Measurements from ENCODE around the gene RNF4. TPM values are rescaled to one million over a fixed set of nuclear protein-coding genes. Genes with fewer than 3 reads are reported as not detected.
"Not testable (repeated sequence)": the region's sequence is repeated elsewhere in the genome, so short reads cannot be mapped to it uniquely, and the experiment has no call there.

The RNF4 gene
- total and polyA plus RNA-seq, 2 donors, result 35.7 to 38.4 TPM

DNA sequence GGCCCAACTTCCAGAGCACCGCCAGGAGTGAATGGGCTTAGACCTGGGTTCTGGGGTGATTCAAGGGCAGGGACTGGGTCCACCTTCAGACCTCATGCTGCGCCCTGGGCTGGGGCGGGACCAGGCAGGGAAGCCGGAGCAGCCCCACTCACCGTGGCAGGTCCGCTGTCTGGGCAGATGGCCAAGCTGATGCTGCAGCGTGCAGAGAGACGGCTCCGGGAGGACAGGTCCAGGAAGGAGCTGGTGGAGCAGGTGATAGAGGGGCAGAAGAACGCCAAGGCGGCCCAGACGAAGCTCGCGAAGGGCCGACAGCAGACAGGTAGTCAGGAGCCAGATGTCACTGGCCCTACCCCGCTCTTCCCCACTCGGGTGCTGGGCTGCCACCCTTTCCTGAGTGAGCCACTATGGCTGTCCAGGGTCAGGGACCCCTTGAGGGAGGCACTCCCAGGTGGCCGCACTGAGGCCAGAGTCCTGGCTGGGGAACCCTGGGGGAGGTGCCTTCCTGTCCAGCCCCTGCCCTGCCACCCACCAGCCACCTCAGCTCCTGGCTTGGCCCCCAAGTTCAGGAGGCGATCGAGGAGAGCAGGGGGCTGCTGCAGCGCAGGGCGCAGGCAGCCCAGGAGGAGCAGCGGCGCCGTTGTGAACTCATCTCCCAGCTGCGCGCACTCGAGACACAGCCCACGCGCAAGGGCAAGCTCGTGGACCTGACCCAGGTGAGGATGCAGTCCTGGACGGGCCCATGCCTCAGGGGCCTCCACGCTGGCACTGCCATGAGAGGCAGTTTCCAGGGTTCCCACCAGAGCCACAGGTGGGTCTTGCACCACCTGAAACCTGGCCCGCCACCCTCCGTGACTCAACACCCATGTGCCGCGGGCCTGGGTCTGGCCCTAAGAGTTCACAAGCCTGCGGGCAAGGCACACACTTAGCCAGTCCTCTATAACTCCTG lies 10.1 kb upstream of the RNF4 start:
- H3K27ac ChIP-seq (ENCODE audit: low read depth), result no peak overlapping the region
- 81% methylated on average over 38 of the region's 38 CpGs for WGBS
- DNase-seq (ENCODE audit: extremely low spot score), result no peak
- H3K36me3 ChIP-seq (ENCODE audit: insufficient read depth), result no peaks in the 10 kb centered on the region
- no peaks in the 10 kb centered on the region for H3K4me1 ChIP-seq (ENCODE audit: insufficient read depth)
- no peak overlapping the region for H3K4me3 ChIP-seq (ENCODE audit: low read depth, low read length)

- WGBS, result 90% methylated on average over 19 of the region's 19 CpGs
- no peak for DNase-seq (ENCODE audit: extremely low spot score)
Measured at GRCh38 chr4:2459589-2460349, 9.1 kb upstream of the RNF4 start.

GRCh38 chr4:2461246-2461960 lies 7.5 kb upstream of the RNF4 start:
- DNase-seq (ENCODE audit: extremely low spot score), result no peak

More at GRCh38 chr4:2459589-2460349, 9.1 kb upstream of the RNF4 start:
- Histone ChIP-seq H3K4me3 (ENCODE audit: low read depth, low read length) (no peak overlapping the region), H3K4me1 (ENCODE audit: insufficient read depth) (no peaks in the 10 kb centered on the region), H3K36me3 (ENCODE audit: insufficient read depth) (no peaks in the 10 kb centered on the region), H3K27ac (ENCODE audit: low read depth) (no peak overlapping the region)

GRCh38 chr4:2462218-2462991 lies 6.5 kb upstream of the RNF4 start:
- H3K4me1 ChIP-seq (ENCODE audit: insufficient read depth), result no peaks in the 10 kb centered on the region
- no peaks in the 10 kb centered on the region for H3K36me3 ChIP-seq (ENCODE audit: insufficient read depth)
- H3K4me3 ChIP-seq (ENCODE audit: low read depth, low read length), result peak overlapping the region; percentile 48
- 4% methylated on average over 98 of the region's 99 CpGs for WGBS
- H3K27ac ChIP-seq (ENCODE audit: low read depth), result no peak overlapping the region
- DNase-seq (ENCODE audit: extremely low spot score), result no peak

More at GRCh38 chr4:2461246-2461960, 7.5 kb upstream of the RNF4 start:
- H3K27ac ChIP-seq (ENCODE audit: low read depth), result no peak overlapping the region
- H3K4me1 ChIP-seq (ENCODE audit: insufficient read depth), result no peaks in the 10 kb centered on the region
- no peak overlapping the region for H3K4me3 ChIP-seq (ENCODE audit: low read depth, low read length)
- no peaks in the 10 kb centered on the region for H3K36me3 ChIP-seq (ENCODE audit: insufficient read depth)
- WGBS, result 87% methylated on average over 15 of the region's 15 CpGs

DNA sequence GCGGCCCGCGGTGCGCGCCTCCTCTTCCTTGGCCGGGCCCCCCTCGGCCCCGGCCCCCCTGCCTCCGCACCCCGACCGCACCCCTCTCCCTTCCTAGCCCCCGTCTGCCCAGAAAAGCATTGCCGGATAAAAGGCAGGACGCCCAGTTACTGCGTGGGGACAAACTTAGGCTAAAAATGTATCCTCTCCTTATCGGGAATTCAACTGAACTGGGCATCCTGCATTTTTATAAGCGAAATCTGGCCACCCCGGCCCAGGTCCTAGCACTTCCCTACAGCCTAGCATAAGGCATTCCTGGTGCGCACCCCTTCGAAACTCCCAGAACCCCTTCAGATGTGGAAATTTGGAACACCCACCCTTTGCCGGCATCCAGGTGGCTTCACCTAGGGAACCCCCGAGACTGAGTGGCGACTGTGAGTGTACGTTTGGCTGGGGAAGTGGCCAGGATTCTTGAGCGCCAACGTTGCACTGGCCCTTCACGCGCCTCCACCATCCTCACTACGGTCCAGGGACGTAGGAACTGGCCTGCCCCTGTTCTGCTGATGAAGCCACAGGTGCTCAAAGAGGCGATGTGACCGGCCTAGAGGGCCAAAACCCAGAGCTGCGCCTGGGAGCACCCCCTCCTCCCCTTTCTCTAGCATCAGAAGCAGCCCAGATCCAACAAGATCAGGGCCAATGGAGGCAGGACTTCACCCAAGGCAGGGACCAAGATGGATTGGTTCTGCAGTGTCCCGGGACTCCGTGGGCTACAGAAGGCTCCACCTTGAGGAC lies 5.7 kb upstream of the RNF4 start:
- H3K27ac ChIP-seq (ENCODE audit: low read depth), result no peak overlapping the region
- WGBS, result 26% methylated on average over 35 of the region's 35 CpGs
- H3K36me3 ChIP-seq (ENCODE audit: insufficient read depth), result no peaks in the 10 kb centered on the region

DNA sequence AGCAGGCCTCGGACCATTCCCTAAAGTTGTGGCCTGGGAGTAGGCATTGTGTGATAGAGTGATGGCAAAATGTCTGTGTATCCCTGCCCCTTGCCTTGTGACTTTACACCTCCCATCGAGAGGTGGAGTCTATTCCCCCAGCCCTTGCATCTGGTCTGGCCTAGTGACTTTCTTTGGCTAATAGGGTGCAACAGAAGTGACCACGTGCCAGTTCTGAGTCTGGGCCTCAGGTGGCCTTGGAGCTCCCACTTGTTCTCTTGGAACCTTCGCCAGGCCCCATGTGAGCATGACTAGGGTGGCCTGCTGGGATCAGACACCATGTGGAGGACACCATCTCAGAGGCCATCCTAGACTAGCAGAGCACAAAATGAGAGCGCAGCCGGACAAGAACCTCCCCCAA lies 3.9 kb upstream of the RNF4 start:
- no peaks in the 10 kb centered on the region for H3K36me3 ChIP-seq (ENCODE audit: insufficient read depth)
- H3K4me1 ChIP-seq (ENCODE audit: insufficient read depth), result no peaks in the 10 kb centered on the region
- H3K4me3 ChIP-seq (ENCODE audit: low read depth, low read length), result no peak overlapping the region
- DNase-seq (ENCODE audit: extremely low spot score), result no peak
- H3K27ac ChIP-seq (ENCODE audit: low read depth), result no peak overlapping the region
- 87% methylated on average over 6 of the region's 6 CpGs for WGBS

More for the DNA sequence above, 5.7 kb upstream of the RNF4 start:
- no peak for DNase-seq (ENCODE audit: extremely low spot score)
- Histone ChIP-seq H3K4me3 (ENCODE audit: low read depth, low read length) (peak overlapping the region; percentile 48), H3K4me1 (ENCODE audit: insufficient read depth) (no peaks in the 10 kb centered on the region)

- not testable (repeated sequence) for H3K4me1 ChIP-seq (ENCODE audit: insufficient read depth); H3K4me3 ChIP-seq (ENCODE audit: low read depth, low read length); H3K36me3 ChIP-seq (ENCODE audit: insufficient read depth); DNase-seq (ENCODE audit: extremely low spot score); H3K27ac ChIP-seq (ENCODE audit: low read depth)
Measured at GRCh38 chr4:2465544-2465943, 3.4 kb upstream of the RNF4 start.

DNA sequence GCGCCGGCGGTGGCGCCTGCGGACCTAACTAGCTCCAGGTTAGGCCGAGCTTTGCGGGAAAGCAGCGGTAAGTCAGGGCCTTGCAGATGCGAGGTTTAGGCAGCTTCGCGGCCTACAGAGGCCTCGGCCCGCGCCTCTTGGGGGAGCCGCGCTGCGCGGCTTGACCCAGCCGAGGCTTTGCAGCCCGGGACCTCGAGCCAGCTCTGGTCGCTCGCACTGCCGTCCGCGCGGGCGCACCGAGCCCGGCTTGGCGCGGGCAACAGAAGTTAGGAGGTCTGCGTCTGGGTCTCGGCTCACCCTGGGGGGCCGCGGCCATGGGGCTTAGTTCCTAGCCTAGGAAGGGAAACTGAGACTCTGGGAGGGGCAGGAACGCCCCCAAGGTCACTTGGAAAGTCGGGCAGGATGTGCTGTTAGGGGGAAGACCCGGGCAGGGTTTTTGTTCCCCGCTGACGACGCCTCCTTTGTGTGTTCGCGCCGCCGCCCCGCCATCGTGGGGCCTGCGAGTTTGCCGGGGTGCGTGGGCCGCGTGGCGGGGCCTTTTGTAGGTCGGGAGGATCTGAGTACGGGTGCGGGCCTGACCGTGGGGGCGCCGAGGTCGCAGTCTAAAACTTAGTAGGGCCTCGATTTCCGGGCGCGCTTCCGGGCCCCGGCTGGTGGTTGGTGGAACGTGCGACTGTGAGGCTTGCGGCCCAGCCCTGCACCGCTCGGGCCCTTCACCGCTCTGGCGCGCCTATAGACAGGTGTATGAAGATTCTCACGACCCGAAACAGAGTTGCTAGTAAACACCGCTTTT lies 482 bp downstream of the RNF4 start:
- H3K4me1 ChIP-seq (ENCODE audit: insufficient read depth), result no peaks in the 10 kb centered on the region
- H3K36me3 ChIP-seq (ENCODE audit: insufficient read depth), result no peaks in the 10 kb centered on the region
- H3K27ac ChIP-seq (ENCODE audit: low read depth), result peak overlapping the region; percentile 88
- H3K4me3 ChIP-seq (ENCODE audit: low read depth, low read length), result peak overlapping the region; percentile 90
- under 1% methylated on average over 78 of the region's 78 CpGs for WGBS
- DNase-seq (ENCODE audit: extremely low spot score), result no peak

DNA sequence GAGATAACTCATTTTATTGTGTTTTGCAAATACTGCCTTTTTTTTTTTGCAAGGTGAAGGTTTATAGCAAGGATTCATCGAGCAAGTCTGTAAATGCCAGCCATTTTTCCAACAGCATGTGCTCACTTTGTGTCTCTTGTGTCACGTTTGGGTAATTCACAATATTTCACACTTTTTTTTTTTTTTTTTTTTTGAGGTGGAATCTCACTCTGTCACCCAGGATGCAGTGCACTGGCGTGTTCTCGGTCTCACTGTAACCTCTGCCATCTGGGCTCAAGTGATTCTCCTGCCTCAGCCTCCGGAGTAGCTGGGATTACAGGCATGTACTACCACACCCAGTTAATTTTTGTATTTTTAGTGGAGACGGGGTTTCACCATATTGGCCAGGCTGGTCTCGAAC lies 1.9 kb downstream of the RNF4 start:
- WGBS, result 81% methylated on average over 7 of the region's 7 CpGs
- DNase-seq (ENCODE audit: extremely low spot score), result no peak
- Histone ChIP-seq H3K4me1 (ENCODE audit: insufficient read depth) (no peaks in the 10 kb centered on the region), H3K36me3 (ENCODE audit: insufficient read depth) (no peaks in the 10 kb centered on the region), H3K4me3 (ENCODE audit: low read depth, low read length) (no peak overlapping the region), H3K27ac (ENCODE audit: low read depth) (no peak overlapping the region)

DNA sequence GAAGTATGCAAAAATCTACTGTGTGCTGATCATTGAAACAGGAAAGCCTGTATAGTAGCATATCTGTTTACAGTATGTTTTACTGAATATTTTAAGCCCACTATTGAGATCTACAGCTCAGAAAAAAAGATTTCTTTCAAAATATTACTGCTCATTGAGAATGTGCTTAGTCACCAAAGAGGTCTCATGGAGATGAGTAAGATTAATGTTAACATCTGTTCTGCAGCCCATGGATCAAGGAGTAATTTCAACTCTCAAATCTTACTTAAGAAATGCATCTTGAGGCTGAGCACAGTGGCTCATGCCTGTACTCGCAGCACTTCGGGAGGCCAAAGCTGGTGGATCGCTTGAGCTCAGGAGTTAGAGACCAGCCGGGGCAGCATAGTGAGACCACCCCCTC lies 3.3 kb downstream of the RNF4 start:
- H3K27ac ChIP-seq (ENCODE audit: low read depth), result no peak overlapping the region
- H3K4me1 ChIP-seq (ENCODE audit: insufficient read depth), result no peaks in the 10 kb centered on the region
- no peaks in the 10 kb centered on the region for H3K36me3 ChIP-seq (ENCODE audit: insufficient read depth)
- DNase-seq (ENCODE audit: extremely low spot score), result no peak
- H3K4me3 ChIP-seq (ENCODE audit: low read depth, low read length), result no peak overlapping the region
- WGBS, result 98% methylated on average over 4 of the region's 4 CpGs

GRCh38 chr4:2478229-2478628 lies 9.3 kb downstream of the RNF4 start:
- Histone ChIP-seq H3K36me3 (ENCODE audit: insufficient read depth) (no peaks in the 10 kb centered on the region), H3K4me1 (ENCODE audit: insufficient read depth) (peaks cover 4% of the 10 kb centered on the region), H3K4me3 (ENCODE audit: low read depth, low read length) (no peak overlapping the region), H3K27ac (ENCODE audit: low read depth) (no peak overlapping the region)
- WGBS, result 55% methylated on average over 3 of the region's 3 CpGs
- DNase-seq (ENCODE audit: extremely low spot score), result no peak

DNA sequence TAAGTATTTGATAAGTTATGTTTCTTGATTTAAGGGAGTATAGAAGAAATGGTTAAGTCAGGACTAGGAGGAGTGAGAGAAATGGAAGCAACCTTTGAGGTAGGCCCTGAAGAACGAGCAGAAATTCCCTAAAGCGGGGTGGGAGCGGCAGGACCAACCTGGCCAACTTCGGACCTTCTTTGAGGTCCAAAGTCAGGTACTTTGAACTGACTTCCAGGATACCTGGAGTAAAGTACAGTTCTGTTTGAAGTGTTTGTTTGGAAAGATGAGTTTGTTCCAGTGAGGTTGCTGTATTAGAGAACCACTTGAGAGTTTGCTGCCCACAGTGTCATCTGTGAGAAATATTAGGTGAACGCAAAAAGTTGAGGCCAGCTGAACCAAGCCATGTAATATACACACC lies 11.7 kb downstream of the RNF4 start:
- Histone ChIP-seq H3K4me1 (ENCODE audit: insufficient read depth) (peaks cover 4% of the 10 kb centered on the region), H3K4me3 (ENCODE audit: low read depth, low read length) (no peak overlapping the region), H3K36me3 (ENCODE audit: insufficient read depth) (no peaks in the 10 kb centered on the region), H3K27ac (ENCODE audit: low read depth) (no peak overlapping the region)
- DNase-seq (ENCODE audit: extremely low spot score), result no peak
- WGBS, result 92% methylated on average over 5 of the region's 5 CpGs

Data from urinary bladder (tissue), 4 donors.